ENCODE data around the gene SLC6A4. TPM values are rescaled to one million over a fixed set of nuclear protein-coding genes. Genes with fewer than 3 reads are reported as not detected.

Gene SLC6A4
- polyA plus RNA-seq, 3 donors = not detected

GRCh38 chr17:30221346-30221745 is 14.2 kb downstream of the SLC6A4 start:
- H3K27me3 Mint-ChIP-seq (ENCODE audit: low read depth in 3 of 3) = peaks cover 5 to 10% (median 9%) of the 10 kb centered on the region in 3 donors
- Histone ChIP-seq H2AFZ (ENCODE audit: insufficient read depth, low read depth, low read length, poor library complexity, severe bottlenecking) (no peak overlapping the region), H3K79me2 (ENCODE audit: insufficient read depth, low read length) (no peaks in the 10 kb centered on the region), H3K4me1 (ENCODE audit: control insufficient read depth in 1 of 2, insufficient read depth in 2 of 2, low read length in 2 of 2) (no peaks in the 10 kb centered on the region), H3K27ac (ENCODE audit: low read depth in 1 of 2, low read length in 2 of 2) (no peak overlapping the region), H3K36me3 (replicated peaks in 1 of 2; ENCODE audit: control insufficient read depth in 1 of 2, insufficient read depth in 2 of 2, low read length in 2 of 2) (no peaks in the 10 kb centered on the region), H3K4me2 (replicated peaks; ENCODE audit: extremely low read depth, low read length, poor library complexity, severe bottlenecking) (no peak overlapping the region), H3K9me3 (replicated peaks in 1 of 2; ENCODE audit: control insufficient read depth in 1 of 2, insufficient read depth in 1 of 2, low read length in 2 of 2) (no peaks in the 10 kb centered on the region), H3K9ac (ENCODE audit: insufficient read depth, low read length, poor library complexity, severe bottlenecking) (no peak overlapping the region), H3K27me3 (ENCODE audit: control insufficient read depth in 2 of 2, insufficient read depth in 2 of 2, low read length in 2 of 2) (no peaks in the 10 kb centered on the region), H4K20me1 (ENCODE audit: insufficient read depth, low read length) (no peaks in the 10 kb centered on the region), H3K4me3 (replicated peaks in 1 of 3; ENCODE audit: low read depth in 2 of 3, low read length in 3 of 3) (no peak overlapping the region)
- no peak overlapping the region for H3K4me3 Mint-ChIP-seq
- no peak overlapping the region for H3K27ac Mint-ChIP-seq
- no peaks in the 10 kb centered on the region for H3K4me1 Mint-ChIP-seq
- TF ChIP-seq, protein P1, sequence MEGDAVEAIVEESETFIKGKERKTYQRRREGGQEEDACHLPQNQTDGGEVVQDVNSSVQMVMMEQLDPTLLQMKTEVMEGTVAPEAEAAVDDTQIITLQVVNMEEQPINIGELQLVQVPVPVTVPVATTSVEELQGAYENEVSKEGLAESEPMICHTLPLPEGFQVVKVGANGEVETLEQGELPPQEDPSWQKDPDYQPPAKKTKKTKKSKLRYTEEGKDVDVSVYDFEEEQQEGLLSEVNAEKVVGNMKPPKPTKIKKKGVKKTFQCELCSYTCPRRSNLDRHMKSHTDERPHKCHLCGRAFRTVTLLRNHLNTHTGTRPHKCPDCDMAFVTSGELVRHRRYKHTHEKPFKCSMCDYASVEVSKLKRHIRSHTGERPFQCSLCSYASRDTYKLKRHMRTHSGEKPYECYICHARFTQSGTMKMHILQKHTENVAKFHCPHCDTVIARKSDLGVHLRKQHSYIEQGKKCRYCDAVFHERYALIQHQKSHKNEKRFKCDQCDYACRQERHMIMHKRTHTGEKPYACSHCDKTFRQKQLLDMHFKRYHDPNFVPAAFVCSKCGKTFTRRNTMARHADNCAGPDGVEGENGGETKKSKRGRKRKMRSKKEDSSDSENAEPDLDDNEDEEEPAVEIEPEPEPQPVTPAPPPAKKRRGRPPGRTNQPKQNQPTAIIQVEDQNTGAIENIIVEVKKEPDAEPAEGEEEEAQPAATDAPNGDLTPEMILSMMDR (IDR thresholded peaks at IDR 0.05) = no peak
- intact Hi-C loops (cut with micrococcal nuclease) = no loop called here
- H3K9me3 Mint-ChIP-seq = peaks cover 0 to 1% (median 0%) of the 10 kb centered on the region in 7 donors
- no peak for DNase-seq
- 100% methylated on average over 4 of the region's 10 CpGs for WGBS (ENCODE audit: insufficient coverage)
- H3K36me3 Mint-ChIP-seq = no peaks in the 10 kb centered on the region

- Histone ChIP-seq H3K4me1 (ENCODE audit: control insufficient read depth in 1 of 2, insufficient read depth in 2 of 2, low read length in 2 of 2) (no peaks in the 10 kb centered on the region), H3K27me3 (ENCODE audit: control insufficient read depth in 2 of 2, insufficient read depth in 2 of 2, low read length in 2 of 2) (no peaks in the 10 kb centered on the region), H3K79me2 (ENCODE audit: insufficient read depth, low read length) (no peaks in the 10 kb centered on the region), H3K9me3 (replicated peaks in 1 of 2; ENCODE audit: control insufficient read depth in 1 of 2, insufficient read depth in 1 of 2, low read length in 2 of 2) (no peaks in the 10 kb centered on the region), H2AFZ (ENCODE audit: insufficient read depth, low read depth, low read length, poor library complexity, severe bottlenecking) (no peak overlapping the region), H3K4me2 (replicated peaks; ENCODE audit: extremely low read depth, low read length, poor library complexity, severe bottlenecking) (no peak overlapping the region), H4K20me1 (ENCODE audit: insufficient read depth, low read length) (no peaks in the 10 kb centered on the region), H3K27ac (ENCODE audit: low read depth in 1 of 2, low read length in 2 of 2) (no peak overlapping the region), H3K36me3 (replicated peaks in 1 of 2; ENCODE audit: control insufficient read depth in 1 of 2, insufficient read depth in 2 of 2, low read length in 2 of 2) (no peaks in the 10 kb centered on the region), H3K9ac (ENCODE audit: insufficient read depth, low read length, poor library complexity, severe bottlenecking) (no peak overlapping the region), H3K4me3 (replicated peaks in 1 of 3; ENCODE audit: low read depth in 2 of 3, low read length in 3 of 3) (no peak overlapping the region)
- H3K36me3 Mint-ChIP-seq = no peaks in the 10 kb centered on the region
- TF ChIP-seq, protein P1 (IDR thresholded peaks at IDR 0.05) = no peak
- peaks cover 4 to 10% (median 5%) of the 10 kb centered on the region in 3 donors for H3K27me3 Mint-ChIP-seq (ENCODE audit: low read depth in 3 of 3)
- DNase-seq = no peak
- H3K4me1 Mint-ChIP-seq = no peaks in the 10 kb centered on the region
- H3K4me3 Mint-ChIP-seq = no peak overlapping the region
- intact Hi-C loops (cut with micrococcal nuclease) = no loop called here
- 100% methylated on average over 3 of the region's 5 CpGs for WGBS (ENCODE audit: insufficient coverage)
- no peak overlapping the region for H3K27ac Mint-ChIP-seq
- peaks cover 0 to 1% (median 0%) of the 10 kb centered on the region in 7 donors for H3K9me3 Mint-ChIP-seq
These were observed 15.1 kb downstream of the SLC6A4 start for GRCh38 chr17:30220414-30220813.

All from CD14-positive monocyte (primary cell).